Measurements from ENCODE around the gene GRK5.

- TF ChIP-seq CTCF (IDR thresholded peaks at IDR 0.05) = no peak
- TF ChIP-seq POLR2A (IDR thresholded peaks at IDR 0.05) = no peak
These were observed 129.9 kb downstream of the GRK5 start for GRCh38 chr10:119337223-119337622.
